HepG2 (cell line): ENCODE results near the gene CD36. TPM values are rescaled to one million over a fixed set of nuclear protein-coding genes. Genes with fewer than 3 reads are reported as not detected.

ENCODE experiments used
- ARID2 ChIP-seq: sonication (generic); formaldehyde crosslinking; IDR thresholded peaks from 2 replicates; pipeline ENCODE4 v1.8.1; 2022; ENCODE audit warnings: mild to moderate bottlenecking, missing genetic modification reagents, borderline replicate concordance
- ELF3 ChIP-seq: IDR thresholded peaks from 2 replicates; pipeline ENCODE4 v1.6.1; 2016; ENCODE audit warnings: missing genetic modification reagents, missing compliant biosample characterization
- FOXK1 ChIP-seq: sonication (generic); formaldehyde crosslinking; IDR thresholded peaks from 2 replicates; pipeline ENCODE4 v1.4.0; 2020; ENCODE audit warnings: low read depth, missing genetic modification reagents, borderline replicate concordance
- FOXK2 ChIP-seq: fragments of 450-650 bp; IDR thresholded peaks from 2 replicates; pipeline ENCODE4 v1.6.1; 2016
- GZF1 ChIP-seq: sonication (generic); formaldehyde crosslinking; IDR thresholded peaks from 2 replicates; pipeline ENCODE4 v1.5.1; 2020; ENCODE audit warnings: mild to moderate bottlenecking, missing genetic modification reagents
- KAT7 ChIP-seq: IDR thresholded peaks from 2 replicates; pipeline ENCODE4 v1.6.1; 2018; ENCODE audit warnings: borderline replicate concordance, missing compliant biosample characterization
- MAF1 ChIP-seq: sonication (generic); formaldehyde crosslinking; IDR thresholded peaks from 2 replicates; pipeline ENCODE4 v1.5.0; 2020; ENCODE audit warnings: missing genetic modification reagents, borderline replicate concordance
- MAFG ChIP-seq: sonication (generic); formaldehyde crosslinking; IDR thresholded peaks from 2 replicates; pipeline ENCODE4 v1.5.1; 2020; ENCODE audit warnings: mild to moderate bottlenecking, missing genetic modification reagents
- MZF1 ChIP-seq: sonication (generic); formaldehyde crosslinking; IDR thresholded peaks from 2 replicates; pipeline ENCODE4 v1.8.1; 2023; ENCODE audit warnings: mild to moderate bottlenecking, missing genetic modification reagents, borderline replicate concordance
- SALL1 ChIP-seq: sonication (generic); formaldehyde crosslinking; IDR thresholded peaks from 2 replicates; pipeline ENCODE4 v1.8.0; 2022; ENCODE audit warnings: mild to moderate bottlenecking, missing genetic modification reagents
- SOX6 ChIP-seq, 2 experiments: fragments of 450-650 bp in 1 of 2; sonication (generic) in 1 of 2; formaldehyde crosslinking in 1 of 2; IDR thresholded peaks; 2 replicates each; pipeline versions ENCODE4 v1.4.0 to v1.6.1; 2017 to 2020; ENCODE audit warnings: antibody characterized with exemption in 1 of 2, mild to moderate bottlenecking in 1 of 2, missing genetic modification reagents in 1 of 2
- TCF7 ChIP-seq: sonication (generic); IDR thresholded peaks from 2 replicates; pipeline ENCODE4 v1.6.1; 2016; ENCODE audit warnings: antibody characterized with exemption, low read depth
- ZNF260 ChIP-seq: sonication (generic); formaldehyde crosslinking; IDR thresholded peaks from 2 replicates; pipeline ENCODE4 v1.4.0; 2020; ENCODE audit warnings: missing genetic modification reagents, low read depth, mild to moderate bottlenecking, borderline replicate concordance
- ZNF331 ChIP-seq: sonication (generic); formaldehyde crosslinking; IDR thresholded peaks from 2 replicates; pipeline ENCODE4 v1.4.0; 2020; ENCODE audit warnings: missing genetic modification reagents
- ZNF557 ChIP-seq: sonication (generic); formaldehyde crosslinking; IDR thresholded peaks from 2 replicates; pipeline ENCODE4 v1.4.0; 2020; ENCODE audit warnings: missing genetic modification reagents
- ZNF589 ChIP-seq: sonication (generic); formaldehyde crosslinking; conservative IDR thresholded peaks from 2 replicates; pipeline ENCODE4 v1.8.0; 2022; ENCODE audit warnings: mild to moderate bottlenecking, moderate library complexity, missing genetic modification reagents
- ZSCAN22 ChIP-seq: sonication (generic); formaldehyde crosslinking; IDR thresholded peaks from 2 replicates; pipeline ENCODE4 v1.4.0; 2020; ENCODE audit warnings: mild to moderate bottlenecking, missing genetic modification reagents
- ZSCAN25 ChIP-seq: sonication (generic); formaldehyde crosslinking; IDR thresholded peaks from 2 replicates; pipeline ENCODE4 v1.8.0; 2022; ENCODE audit warnings: mild to moderate bottlenecking, missing genetic modification reagents
- polyA plus RNA-seq, 8 experiments: library from polyadenylated mRNA; depleted of rRNA in 3 of 8; stranded (reverse) in 7 of 8; unstranded in 1 of 8; fragments of >200 nt; fragmentation: Illumina TruSeq in 4 of 8; extraction: Trizol in 4 of 8; gene quantifications; 2 replicates each; pipeline versions ENCODE4 v1.2.1 to v1.2.3, GENCODE V29; 2011 to 2016; ENCODE audit warnings: low read depth in 4 of 8, missing spikeins in 1 of 8, mixed read lengths in 1 of 8; ENCODE audit not compliant: insufficient read depth in 1 of 8
- total RNA-seq, 5 experiments: library from RNA; depleted of rRNA; stranded (reverse); fragments of >200 nt; fragmentation: Illumina TruSeq; extraction: Trizol; gene quantifications; 2 replicates each; pipeline ENCODE4 v1.2.3, GENCODE V29; 2016; ENCODE audit warnings: low read depth in 1 of 5
- TF ChIP-seq, protein P1 (sequence below): sonication (generic); formaldehyde crosslinking; IDR thresholded peaks from 2 replicates; pipeline ENCODE4 v1.5.1; 2020; ENCODE audit warnings: mild to moderate bottlenecking, missing genetic modification reagents, borderline replicate concordance
- TF ChIP-seq, protein P2 (sequence below): sonication (generic); formaldehyde crosslinking; IDR thresholded peaks from 2 replicates; pipeline ENCODE4 v1.8.0; 2023; ENCODE audit warnings: mild to moderate bottlenecking, missing genetic modification reagents
- TF ChIP-seq, protein P3 (sequence below): IDR thresholded peaks from 2 replicates; pipeline ENCODE4 v1.6.1; 2016; ENCODE audit warnings: missing genetic modification reagents, missing compliant biosample characterization
- TF ChIP-seq, protein P4 (sequence below): sonication (generic); formaldehyde crosslinking; IDR thresholded peaks from 2 replicates; pipeline ENCODE4 v1.8.0; 2022; ENCODE audit warnings: mild to moderate bottlenecking, missing genetic modification reagents, moderate library complexity
- TF ChIP-seq, protein P5 (sequence below): sonication (generic); formaldehyde crosslinking; IDR thresholded peaks from 2 replicates; pipeline ENCODE4 v1.4.0; 2020; ENCODE audit warnings: missing genetic modification reagents; ENCODE audit errors: not compliant biosample characterization
- TF ChIP-seq, protein P6 (sequence below): sonication (generic); formaldehyde crosslinking; IDR thresholded peaks from 2 replicates; pipeline ENCODE4; 2020; ENCODE audit warnings: missing genetic modification reagents, mild to moderate bottlenecking, borderline replicate concordance

The CD36 gene
- total and polyA plus RNA-seq, 2 of the 13 experiments (the other 11 are each of a cell fraction or from before 2014, with no cell fraction given) = 2.8 to 4.8 TPM

DNA sequence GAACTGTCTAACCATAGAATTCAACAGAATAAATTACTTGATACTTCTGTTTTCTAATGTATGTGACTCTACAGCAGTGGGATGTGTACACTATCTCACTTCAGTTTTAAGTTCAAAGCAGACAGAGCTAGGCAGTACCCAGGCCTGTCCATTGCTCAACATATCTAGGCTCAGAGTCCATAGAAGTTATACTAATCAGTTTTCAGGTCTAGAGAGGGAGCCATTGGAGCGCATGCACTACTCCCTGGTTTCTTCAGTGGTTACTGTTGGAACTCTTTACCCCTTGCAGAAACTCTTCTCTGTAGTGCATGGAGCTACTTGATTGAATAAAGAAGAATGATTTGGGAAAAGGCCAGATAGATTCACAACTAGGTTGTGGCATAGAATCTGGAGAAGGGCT is 4.4 kb downstream of the CD36 start (continued):
- TF ChIP-seq, protein P1, sequence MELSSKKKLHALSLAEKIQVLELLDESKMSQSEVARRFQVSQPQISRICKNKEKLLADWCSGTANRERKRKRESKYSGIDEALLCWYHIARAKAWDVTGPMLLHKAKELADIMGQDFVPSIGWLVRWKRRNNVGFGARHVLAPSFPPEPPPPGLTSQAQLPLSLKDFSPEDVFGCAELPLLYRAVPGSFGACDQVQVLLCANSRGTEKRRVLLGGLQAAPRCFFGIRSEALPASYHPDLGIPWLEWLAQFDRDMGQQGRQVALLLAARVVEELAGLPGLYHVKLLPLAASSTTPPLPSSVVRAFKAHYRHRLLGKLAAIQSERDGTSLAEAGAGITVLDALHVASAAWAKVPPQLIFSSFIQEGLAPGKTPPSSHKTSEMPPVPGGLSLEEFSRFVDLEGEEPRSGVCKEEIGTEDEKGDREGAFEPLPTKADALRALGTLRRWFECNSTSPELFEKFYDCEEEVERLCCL = no peak
- TF ChIP-seq, protein P2, sequence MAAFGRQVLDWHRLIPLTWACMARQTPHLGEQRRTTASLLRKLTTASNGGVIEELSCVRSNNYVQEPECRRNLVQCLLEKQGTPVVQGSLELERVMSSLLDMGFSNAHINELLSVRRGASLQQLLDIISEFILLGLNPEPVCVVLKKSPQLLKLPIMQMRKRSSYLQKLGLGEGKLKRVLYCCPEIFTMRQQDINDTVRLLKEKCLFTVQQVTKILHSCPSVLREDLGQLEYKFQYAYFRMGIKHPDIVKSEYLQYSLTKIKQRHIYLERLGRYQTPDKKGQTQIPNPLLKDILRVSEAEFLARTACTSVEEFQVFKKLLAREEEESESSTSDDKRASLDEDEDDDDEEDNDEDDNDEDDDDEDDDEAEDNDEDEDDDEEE (CRISPR knock-in tag) = no peak
- TF ChIP-seq ZNF589 (no peak), FOXK1 (0 out of 2 replicates have a peak, but pooled peaks have one; percentile 31), GZF1 (CRISPR knock-in tag) (no peak), ELF3 (CRISPR knock-in tag) (0 out of 2 replicates have a peak, but pooled peaks have one; percentile 34), ZNF260 (CRISPR knock-in tag) (no peak), KAT7 (CRISPR knock-in tag) (no peak), TCF7 (peak; percentile 74), ZNF331 (peak; percentile 77; the same call in 1 of the 2 replicates), ARID2 (no peak), ZSCAN22 (CRISPR knock-in tag) (no peak), ZSCAN25 (CRISPR knock-in tag) (no peak), SOX6 (IDR thresholded peaks at IDR 0.05) (no peak), SOX6 (CRISPR knock-in tag; IDR thresholded peaks at IDR 0.05) (peak; percentile 27; the same call in 1 of the 2 replicates), MAFG (CRISPR knock-in tag) (no peak), SALL1 (peak; percentile 57; the same call in 1 of the 2 replicates), ZNF557 (peak; percentile 78; the same call in 1 of the 2 replicates), MZF1 (CRISPR knock-in tag) (no peak), FOXK2 (no peak), MAF1 (CRISPR knock-in tag) (no peak)
- TF ChIP-seq, protein P3, sequence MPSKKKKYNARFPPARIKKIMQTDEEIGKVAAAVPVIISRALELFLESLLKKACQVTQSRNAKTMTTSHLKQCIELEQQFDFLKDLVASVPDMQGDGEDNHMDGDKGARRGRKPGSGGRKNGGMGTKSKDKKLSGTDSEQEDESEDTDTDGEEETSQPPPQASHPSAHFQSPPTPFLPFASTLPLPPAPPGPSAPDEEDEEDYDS = no peak; the same call in 1 of the 2 replicates
- TF ChIP-seq, protein P4, sequence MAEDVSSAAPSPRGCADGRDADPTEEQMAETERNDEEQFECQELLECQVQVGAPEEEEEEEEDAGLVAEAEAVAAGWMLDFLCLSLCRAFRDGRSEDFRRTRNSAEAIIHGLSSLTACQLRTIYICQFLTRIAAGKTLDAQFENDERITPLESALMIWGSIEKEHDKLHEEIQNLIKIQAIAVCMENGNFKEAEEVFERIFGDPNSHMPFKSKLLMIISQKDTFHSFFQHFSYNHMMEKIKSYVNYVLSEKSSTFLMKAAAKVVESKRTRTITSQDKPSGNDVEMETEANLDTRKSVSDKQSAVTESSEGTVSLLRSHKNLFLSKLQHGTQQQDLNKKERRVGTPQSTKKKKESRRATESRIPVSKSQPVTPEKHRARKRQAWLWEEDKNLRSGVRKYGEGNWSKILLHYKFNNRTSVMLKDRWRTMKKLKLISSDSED (CRISPR knock-in tag) = no peak
- TF ChIP-seq, protein P5, sequence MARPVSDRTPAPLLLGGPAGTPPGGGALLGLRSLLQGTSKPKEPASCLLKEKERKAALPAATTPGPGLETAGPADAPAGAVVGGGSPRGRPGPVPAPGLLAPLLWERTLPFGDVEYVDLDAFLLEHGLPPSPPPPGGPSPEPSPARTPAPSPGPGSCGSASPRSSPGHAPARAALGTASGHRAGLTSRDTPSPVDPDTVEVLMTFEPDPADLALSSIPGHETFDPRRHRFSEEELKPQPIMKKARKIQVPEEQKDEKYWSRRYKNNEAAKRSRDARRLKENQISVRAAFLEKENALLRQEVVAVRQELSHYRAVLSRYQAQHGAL (CRISPR knock-in tag) = no peak
- TF ChIP-seq, protein P6, sequence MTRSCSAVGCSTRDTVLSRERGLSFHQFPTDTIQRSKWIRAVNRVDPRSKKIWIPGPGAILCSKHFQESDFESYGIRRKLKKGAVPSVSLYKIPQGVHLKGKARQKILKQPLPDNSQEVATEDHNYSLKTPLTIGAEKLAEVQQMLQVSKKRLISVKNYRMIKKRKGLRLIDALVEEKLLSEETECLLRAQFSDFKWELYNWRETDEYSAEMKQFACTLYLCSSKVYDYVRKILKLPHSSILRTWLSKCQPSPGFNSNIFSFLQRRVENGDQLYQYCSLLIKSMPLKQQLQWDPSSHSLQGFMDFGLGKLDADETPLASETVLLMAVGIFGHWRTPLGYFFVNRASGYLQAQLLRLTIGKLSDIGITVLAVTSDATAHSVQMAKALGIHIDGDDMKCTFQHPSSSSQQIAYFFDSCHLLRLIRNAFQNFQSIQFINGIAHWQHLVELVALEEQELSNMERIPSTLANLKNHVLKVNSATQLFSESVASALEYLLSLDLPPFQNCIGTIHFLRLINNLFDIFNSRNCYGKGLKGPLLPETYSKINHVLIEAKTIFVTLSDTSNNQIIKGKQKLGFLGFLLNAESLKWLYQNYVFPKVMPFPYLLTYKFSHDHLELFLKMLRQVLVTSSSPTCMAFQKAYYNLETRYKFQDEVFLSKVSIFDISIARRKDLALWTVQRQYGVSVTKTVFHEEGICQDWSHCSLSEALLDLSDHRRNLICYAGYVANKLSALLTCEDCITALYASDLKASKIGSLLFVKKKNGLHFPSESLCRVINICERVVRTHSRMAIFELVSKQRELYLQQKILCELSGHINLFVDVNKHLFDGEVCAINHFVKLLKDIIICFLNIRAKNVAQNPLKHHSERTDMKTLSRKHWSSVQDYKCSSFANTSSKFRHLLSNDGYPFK (CRISPR knock-in tag) = no peak
